GM18502 (cell line): ENCODE measurements around the gene GNA12.

Source experiments
- ATAC-seq: cut with Tn5 transposase; IDR thresholded peaks from one replicate; pipeline ENCODE4 v1.9.1; 2021; ENCODE audit warnings: mild to moderate bottlenecking; ENCODE audit not compliant: unreplicated experiment, poor library complexity

GNA12 gene

DNA sequence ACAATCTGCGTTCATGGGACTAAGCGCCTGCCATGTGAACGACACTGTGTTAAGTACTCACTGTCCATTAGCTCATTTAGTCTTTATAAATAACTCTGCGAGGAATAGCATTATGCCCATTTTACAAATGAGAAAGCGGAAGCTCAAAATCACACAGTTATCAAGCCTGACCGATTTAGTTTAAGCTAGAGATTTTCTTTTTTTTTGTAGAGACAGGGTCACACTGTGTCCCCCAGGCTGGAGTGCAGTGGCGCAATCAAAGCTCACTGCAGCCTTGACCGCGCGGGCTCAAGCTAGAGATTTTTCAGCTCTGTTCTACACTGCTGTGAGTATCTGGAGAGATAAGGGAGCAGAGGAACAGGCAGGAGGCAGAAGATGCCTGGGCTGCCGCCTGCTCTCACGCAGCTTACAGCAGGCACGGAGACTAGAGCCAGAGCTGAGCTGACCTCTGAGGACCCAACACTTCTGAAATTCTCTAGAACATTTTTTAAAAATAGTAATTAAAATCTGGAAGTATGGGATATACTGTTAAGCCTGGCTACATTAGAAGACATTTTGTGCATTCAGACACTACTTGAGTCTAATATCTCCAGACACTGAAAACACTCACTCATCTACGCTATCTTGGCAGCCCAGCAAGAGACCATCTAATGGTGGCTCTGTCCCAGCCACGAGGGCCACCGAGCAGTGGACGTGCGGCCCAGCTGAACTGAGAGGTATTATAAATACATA, 38.7 kb downstream of the GNA12 start:
- ATAC-seq: no peak

DNA sequence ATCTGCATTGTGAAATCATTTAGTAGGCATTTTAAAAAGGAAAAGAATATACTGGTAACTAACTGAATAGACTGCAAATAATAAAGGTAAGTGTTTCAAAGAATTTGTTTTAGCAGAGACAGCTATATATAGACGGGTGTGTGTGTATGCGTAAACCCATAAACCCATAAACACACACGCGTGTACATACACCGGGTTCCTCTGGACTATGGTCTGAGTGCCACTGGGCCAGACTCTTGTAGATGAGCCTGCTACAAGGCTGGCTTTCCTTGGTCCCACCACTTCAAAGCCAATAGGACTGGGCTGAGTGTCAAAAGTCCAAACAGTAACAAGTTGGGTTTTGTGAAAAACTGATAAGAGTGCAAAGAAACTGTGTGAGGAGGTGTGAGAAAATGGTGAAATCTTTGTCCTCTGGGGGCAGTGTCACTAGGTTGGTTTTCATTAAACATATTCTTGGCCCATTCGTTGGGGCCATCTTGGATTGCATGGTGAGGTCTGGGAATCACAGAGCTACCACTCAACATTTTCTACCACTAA, 39.8 kb downstream of the GNA12 start:
- ATAC-seq: no peak

DNA sequence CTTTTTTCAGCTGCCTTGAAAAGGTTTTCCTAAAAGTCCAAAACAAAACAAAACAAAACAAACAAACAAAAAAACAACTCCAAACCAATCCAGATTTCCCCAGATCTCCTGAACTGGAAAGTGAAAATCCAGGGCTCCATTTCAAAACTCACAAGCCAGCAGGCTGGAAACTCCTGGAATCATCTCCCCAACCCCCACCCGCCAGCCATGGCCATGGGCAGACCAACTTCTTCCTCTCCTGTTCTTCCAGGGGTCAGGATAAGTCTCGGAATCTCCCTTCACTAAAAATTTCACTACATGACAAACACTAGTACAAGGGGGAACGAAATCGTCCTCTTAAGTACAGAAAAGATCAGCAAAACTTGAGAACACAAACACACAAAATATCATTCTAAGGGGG, 40.4 kb downstream of the GNA12 start:
- ATAC-seq: no peak

DNA sequence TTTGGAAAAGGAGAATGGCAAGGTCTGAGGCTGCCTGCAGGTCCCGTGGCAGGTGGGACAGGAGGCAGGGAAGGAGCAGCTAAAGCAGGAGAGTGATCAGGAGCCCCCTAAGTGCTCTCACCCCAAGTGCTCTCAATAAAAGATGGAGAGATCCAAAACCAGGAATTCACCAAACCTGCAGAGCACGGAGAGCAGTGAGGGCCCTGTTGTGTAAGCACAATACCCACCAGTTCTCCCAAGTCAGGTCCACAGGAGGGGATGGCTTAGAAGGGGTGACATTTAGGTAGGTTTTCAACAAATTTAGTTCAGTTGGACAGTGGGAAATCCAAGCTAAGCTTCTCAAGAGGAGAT, 40.8 kb downstream of the GNA12 start:
- no peak for ATAC-seq

DNA sequence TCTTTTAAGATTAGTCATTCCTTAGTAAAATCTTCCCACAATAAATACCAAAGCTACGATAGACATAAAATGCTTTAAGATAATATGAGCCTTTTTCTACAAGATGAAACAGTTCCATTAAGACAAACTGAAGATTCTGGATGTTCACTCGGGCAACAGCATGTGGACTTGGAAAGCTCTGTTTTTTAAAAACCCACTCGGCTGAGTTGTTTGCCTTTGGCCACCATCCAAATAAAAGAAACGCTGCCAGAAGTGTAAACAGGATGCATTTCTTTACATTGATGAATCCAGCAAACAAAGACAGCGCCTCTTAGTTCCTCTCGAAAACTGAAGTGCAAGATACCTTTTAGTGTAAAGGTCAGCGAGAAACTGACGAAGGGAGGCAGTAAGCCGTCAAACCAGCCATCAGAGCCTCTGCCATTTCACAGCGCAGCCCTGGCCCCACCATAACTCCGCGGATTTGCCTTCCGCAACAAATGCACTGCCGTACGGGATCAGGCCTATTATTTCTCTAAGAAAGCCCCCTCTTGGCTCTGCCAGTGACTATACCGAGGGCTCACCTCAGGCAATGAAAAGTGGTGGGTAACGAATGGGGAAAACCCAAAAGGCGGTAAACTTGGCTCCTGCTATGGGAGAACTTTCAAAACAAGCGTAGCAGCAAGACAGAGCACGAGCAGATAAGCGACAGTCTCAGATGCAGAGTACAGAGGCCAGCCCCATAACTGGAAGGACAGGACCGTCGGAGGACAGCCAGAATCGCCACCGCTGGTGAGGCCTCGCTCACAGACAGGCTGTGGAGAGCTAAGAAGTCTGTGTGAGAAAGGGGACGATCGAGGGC, 41.4 kb downstream of the GNA12 start:
- ATAC-seq: no peak

DNA sequence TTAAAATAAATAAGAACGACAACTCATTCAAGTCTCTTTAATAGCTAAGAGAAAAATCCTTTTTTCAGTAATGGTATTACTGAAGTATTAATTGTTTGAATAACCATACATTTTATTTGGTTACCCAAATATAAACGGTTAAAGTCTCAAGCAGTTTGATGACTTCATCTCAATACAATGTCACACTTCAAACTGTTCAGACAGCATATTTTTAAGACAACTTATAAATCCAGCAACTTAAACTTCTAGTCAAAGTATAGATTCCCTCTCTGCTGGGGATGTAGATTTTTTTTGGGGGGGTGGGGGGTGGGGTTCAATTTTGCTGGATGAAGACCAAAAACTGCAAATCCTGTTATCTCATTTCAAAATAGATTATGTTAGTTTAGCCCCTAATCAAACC, 42.0 kb downstream of the GNA12 start:
- ATAC-seq: no peak

DNA sequence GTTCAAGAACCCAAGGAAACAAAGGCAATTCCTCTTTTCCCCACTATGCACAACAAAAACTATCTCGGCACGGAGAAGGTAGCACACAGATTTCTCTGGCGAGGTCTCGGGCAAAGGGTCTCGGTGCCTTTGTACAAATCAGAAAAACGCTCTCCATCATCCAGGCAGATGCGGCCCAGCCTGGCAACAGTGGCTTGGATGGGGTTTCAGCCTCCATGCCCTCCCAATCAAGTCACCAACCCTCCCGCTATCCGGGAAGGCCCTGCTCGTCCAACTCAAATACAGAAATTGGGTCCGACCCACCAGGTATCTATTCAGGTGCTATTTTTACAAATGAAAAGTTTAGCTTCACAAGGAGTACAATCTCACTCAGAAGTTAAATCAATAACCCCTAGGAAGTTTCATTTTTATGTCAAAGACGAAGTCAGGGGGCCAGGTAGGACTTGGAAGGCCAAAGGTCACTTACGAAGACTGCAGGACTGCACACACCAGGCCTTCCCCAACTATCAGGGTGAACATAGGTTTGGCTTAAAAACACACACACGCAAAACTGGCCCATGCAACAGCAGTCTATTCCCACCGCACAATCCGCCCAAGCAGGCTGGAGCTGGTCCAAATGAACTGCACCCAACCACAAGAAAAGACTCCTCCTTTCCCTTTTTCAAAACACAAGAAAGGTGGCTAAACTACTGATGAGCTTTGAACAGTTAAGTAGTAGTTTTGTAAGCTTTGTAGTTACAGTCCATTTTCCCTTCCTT, 43.0 kb downstream of the GNA12 start:
- no peak for ATAC-seq

DNA sequence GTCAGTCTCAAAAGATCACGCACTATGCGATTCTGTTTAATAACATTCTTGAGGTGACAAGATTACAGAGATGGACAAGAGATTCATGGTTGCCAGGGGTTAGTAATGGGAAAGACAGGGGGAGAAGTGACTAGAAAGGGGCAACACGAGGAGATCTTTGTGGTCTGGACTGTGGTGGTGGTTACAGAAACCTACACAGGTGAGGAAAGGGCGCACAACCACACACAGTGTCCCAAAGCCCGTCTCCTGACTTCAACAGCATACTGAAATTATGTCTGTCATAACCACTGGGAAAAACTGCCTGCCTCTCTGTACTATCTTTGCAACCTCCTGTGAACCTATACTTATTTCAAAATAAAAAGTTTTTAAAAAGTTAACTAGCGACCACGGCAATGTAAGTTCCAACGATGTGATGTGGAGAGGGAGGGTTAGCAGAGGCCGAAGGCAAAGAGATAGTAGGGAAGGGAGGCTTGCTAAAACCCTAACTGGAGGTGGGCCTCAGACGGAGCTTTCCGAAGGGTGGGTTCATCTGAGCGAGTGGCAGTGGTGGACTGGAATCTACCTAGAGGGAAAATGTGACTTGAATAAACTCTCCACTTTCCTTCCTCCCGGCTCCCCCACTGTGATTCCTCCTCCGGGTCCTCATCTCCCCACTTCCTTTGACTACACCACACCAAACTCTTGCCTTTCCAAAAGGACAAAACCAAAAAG, 43.7 kb downstream of the GNA12 start:
- ATAC-seq: no peak

DNA sequence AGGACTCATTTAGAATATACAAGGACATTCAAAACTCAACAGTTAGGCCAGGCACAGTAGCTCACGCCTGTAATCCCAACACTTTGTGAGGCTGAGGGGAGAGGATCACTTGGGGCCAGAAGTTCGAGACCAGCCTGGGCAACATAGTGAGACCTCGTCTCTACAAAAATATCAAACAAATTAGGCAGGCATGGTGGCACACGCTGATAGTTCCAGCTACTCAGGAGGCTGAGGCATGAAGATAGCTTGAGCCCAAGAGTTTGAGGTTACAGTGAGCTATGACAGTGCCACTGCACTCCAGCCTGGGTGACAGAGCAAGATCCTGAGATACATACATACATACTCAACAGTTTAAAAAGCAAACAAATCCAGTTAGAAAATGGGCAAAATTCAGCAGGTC, 44.9 kb downstream of the GNA12 start:
- ATAC-seq: no peak

DNA sequence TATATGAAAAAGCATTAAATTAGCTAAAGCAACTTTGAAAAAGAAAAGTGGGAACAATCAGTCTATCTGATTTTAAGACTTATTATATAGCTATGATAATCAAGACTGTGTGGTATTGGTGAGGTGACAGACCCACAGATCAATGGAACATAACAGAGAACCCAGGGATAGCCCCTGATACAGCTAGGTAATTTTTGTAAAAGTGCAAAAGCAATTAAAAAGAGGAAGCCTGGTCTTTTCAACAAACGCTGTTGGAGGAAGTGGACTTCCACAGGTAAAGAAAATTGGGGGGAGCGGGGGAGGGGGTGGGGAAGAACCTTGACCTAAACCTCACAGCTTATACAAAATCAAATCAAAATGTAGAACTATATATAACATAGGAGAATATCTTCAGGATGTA, 45.4 kb downstream of the GNA12 start:
- ATAC-seq: no peak

DNA sequence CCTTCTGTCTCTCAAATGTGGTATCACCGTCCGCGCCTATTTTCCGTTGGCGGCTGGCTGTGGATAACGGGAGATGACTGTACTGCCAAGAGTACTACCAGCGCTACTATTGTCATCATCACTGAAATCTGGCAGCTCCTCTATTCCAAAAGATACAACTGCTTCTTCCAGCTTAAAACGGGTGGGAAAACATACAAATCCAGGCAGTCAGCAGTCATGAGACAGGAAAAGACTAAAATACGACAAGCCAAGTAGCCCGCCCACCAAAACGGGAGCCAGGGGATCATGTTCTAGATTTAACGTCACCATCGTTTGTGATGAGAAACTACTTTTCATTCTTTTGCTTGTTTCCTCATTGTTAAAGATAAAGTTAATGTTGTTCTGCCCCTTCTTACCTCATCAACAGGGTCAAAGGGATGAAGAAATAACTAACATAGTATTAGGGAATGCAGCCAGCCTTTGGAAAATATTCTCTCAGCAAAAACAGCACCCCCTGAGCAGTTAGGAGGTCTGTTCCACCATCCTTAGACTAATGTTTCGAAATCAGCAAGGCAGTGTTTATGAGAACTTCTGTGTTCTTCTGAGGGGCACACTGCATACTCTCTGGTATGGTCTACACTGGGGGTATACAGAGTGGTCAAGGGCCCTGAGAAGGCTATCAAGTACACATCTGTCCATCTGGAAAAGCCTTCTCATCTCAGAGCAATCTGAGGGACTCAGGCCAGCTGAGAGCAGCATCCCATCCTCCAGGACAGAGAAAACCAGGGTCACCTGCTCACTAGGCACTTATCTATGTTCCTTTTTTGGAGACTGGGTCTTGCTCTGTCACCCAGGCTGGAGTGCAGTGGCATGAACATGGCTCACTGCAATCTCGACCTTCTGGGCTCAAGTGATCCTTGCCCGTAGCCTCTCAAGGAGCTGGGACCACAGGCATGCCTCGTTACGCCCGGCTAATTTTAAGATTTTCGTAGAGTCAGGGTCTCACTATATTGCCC, 47.5 kb downstream of the GNA12 start:
- no peak for ATAC-seq

DNA sequence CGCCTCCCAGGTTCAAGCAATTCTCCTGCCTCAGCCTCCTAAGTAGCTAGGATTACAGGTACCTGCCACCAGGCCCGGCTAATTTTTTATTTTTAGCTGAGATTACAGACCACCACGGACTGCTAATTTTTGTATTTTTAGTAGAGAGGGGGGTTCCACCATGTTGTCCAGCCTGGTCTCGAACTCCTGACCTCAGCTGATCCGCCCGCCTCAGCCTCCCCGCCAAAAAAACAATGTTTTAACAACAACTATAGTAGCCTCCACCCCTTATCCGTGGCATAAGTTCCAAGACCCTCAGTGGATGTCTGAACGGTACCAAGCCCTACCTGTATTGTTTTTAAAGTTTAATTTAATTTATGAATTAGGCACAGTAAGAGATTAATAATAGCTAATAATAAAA, 48.2 kb downstream of the GNA12 start:
- ATAC-seq: no peak

DNA sequence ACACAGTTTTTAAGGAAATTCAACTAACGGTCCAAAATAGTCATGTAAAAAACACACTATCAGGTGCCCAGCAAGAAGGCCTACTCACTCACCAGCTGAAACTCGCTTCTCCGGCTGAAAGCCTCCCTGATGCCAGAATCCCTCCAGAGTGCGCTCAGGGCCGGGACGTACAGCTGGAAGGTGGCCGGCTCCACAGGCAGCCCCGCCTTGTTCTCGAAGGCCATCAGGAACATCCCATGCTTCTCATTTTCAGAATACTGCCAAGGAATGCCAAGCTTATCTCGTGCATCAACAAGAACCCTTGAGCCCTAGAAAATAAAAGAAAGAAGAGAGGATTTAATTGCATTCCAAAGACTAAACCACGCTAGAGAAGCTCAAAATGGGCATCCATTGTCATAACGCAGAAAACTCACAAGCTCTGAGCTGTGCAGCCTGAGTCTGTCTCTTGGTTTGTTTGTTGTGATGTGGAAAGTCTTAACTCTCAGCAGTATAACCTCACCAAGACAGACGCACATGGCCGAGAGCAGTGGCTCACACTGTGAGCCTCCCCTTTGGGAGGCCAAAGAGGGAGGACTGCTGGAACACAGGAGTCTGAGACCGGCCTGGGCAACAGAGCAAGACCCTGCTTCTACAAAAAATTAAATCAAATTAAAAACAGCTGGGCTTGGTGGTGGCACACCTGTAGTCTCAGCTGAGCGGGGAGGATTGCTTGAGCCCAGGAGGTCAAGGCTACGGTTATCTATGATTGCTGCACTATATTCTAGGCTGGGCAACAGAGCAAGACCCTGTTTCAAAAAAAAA, 49.1 kb downstream of the GNA12 start:
- ATAC-seq: no peak

DNA sequence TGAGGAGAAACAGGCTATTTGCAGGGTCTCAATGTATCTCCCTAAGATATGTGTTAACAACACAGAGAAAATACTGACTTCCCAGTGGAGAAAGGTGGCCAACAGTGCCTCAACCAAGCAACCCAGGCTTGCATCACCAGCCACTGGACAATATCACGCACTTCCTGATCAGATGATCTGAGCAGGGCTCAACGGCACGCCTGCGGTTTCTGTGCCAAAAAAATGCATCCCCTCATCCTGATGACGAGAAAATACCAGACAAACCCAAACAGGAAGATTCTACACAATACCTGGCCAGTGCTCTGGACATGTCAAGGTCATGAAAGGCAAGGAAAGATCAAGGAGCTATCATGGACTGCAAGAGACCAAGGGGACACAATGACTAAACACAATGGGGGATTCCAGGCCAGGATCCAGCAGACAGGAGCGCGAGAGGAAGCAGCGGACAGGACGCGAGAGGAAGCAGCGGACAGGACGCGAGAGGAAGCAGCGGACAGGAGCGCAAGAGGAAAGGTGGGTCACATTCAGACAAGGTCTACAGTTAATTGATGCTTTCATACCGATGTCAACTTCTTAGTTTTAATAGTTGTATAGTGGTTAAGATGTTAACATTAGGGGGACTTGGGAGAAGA, 51.1 kb downstream of the GNA12 start:
- ATAC-seq: no peak

DNA sequence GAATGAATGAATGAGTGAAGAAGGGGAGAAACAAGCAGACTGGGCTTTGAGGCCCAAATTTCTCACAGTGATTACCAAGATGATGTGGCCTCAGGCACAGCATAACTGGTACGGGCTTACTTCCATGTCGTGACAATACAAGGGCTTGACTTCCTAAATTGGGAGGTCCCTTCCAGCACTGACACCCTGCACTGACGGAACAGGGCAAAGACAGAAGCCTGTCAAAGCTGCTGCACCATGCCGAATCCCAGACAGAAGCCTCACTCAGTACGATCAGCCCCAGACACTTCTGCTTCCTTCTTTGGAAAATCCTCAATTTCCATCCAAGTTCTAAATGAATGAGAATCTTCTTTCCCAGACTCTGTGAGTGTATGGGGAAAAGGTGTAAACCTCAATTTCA, 51.9 kb downstream of the GNA12 start:
- no peak for ATAC-seq

DNA sequence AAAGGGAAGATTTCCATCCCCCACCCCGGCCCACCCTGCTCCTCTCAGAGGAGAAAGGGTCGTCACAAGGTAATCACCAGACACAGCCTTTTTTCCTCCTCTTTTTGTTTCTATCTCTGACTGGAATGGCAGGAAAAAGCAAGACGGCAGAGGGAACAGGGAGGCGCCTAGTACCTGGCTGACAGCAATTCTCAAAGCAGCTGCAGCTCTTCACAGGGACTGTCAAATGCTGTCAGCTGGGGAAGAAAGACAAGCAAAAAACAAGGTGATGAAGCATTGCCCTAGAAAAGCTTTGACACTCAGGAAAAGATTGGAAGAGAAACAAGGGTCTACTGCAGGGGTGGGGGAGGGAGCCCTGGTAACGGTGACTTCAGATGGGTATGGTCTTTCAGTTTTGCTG, 52.7 kb downstream of the GNA12 start:
- no peak for ATAC-seq

DNA sequence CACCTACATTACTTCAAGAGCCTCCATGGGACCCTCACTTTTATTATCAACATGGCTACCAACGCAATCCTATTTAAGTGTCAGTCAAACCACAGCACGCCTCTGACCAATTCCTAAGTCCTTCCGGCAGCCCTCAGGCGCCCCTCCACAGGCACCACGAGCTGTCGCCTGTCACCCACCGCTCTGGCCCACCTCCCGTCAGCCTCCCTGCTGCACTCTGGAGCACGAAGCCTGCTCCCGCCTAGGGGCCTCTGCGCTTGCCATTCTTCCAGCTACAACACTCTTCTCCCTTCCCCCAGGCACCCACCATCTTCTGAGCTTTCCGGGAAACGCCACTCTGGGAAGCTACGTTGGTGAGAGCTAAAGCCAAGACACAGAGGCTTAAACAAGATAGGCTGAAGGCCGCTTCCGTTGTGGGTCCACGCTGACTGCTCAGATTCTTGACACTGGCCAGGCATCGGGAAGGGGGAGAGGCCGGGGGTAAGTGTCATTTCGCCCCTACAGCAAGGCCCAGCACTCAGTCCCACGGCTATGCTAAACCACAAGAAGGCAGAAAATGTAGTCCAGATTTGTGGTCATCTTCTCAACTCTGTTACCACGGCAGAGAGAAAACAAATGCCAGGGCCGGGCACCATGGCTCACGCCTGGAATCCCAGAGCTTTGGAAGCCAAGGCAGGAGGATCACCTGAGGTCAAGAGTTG, 56.7 kb downstream of the GNA12 start:
- no peak for ATAC-seq
